Lower leg skin (tissue), 3 donors: ENCODE data around the gene DVL1.

ENCODE experiments used
- CTCF ChIP-seq, 3 donors: fragments of 450-650 bp; IDR thresholded peaks; one replicate each; pipeline ENCODE4 v1.5.1; 2016; ENCODE audit warnings: antibody characterized with exemption in 3 of 3, mild to moderate bottlenecking in 3 of 3, moderate library complexity in 2 of 3
- POLR2A ChIP-seq, 2 donors: fragments of 450-650 bp; IDR thresholded peaks; one replicate each; pipeline ENCODE4 v1.6.1; 2016 to 2017; ENCODE audit warnings: antibody characterized with exemption in 2 of 2, mild to moderate bottlenecking in 1 of 2, moderate library complexity in 1 of 2

- TF ChIP-seq CTCF (IDR thresholded peaks at IDR 0.05): no peak
- TF ChIP-seq POLR2A (IDR thresholded peaks at IDR 0.05): no peak
Measured at GRCh38 chr1:1302006-1302430, 47.2 kb downstream of the DVL1 start.
